Cardiac fibroblast (primary cell): ENCODE results near the gene STK32C.
"Not testable (repeated sequence)": the region's sequence is repeated elsewhere in the genome, so short reads cannot be mapped to it uniquely, and the experiment has no call there.

Experiments used
- DNase-seq, 2 donors: peaks; one replicate each; pipeline versions ENCODE4 v3.0.0 to v3.0.0-alpha.2; 2010; ENCODE audit warnings: low read depth in 2 of 2
- H3K4me3 ChIP-seq, 2 donors: replicated peaks in 1 of 2; 1 replicate in 1 of 2; 2 replicates in 1 of 2; pipeline ENCODE4 v1.5.1; 2011; ENCODE audit warnings: low read depth in 2 of 2, low read length in 2 of 2, mild to moderate bottlenecking in 2 of 2, moderate library complexity in 1 of 2
- TF ChIP-seq, protein P1 (sequence below): IDR thresholded peaks from one replicate; pipeline ENCODE4 v1.5.1; 2011; ENCODE audit warnings: low read depth, mild to moderate bottlenecking, low read length, inconsistent platforms

The STK32C gene

DNA sequence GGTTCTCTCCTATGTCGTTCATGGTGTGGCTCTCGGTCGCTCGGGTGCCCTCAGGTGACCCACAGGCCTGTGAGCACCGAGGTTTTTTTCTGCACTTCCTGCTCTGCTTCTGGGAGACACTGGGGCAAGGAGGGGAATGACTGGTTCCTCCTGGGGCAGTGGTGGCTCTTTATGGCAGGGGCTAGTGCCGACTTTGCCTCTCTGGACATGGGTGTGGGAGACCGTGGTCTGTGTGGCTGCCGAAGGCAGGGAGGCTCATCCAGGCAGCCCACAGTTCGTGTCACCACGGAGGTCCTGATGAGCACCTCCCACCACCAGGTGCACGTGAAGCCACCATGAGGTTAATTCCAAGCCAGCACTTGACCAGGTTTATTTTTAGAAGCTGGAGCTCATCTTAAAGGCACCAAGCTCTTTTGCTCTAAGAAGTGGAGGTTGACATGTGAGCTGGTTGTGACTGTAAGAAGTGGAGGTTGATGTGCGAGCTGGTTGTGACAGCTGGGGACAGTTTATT lies 145.7 kb downstream of the STK32C start:
- DNase-seq: no peak
- TF ChIP-seq, protein P1, sequence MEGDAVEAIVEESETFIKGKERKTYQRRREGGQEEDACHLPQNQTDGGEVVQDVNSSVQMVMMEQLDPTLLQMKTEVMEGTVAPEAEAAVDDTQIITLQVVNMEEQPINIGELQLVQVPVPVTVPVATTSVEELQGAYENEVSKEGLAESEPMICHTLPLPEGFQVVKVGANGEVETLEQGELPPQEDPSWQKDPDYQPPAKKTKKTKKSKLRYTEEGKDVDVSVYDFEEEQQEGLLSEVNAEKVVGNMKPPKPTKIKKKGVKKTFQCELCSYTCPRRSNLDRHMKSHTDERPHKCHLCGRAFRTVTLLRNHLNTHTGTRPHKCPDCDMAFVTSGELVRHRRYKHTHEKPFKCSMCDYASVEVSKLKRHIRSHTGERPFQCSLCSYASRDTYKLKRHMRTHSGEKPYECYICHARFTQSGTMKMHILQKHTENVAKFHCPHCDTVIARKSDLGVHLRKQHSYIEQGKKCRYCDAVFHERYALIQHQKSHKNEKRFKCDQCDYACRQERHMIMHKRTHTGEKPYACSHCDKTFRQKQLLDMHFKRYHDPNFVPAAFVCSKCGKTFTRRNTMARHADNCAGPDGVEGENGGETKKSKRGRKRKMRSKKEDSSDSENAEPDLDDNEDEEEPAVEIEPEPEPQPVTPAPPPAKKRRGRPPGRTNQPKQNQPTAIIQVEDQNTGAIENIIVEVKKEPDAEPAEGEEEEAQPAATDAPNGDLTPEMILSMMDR: no peak
- H3K4me3 ChIP-seq: no peak overlapping the region

DNA sequence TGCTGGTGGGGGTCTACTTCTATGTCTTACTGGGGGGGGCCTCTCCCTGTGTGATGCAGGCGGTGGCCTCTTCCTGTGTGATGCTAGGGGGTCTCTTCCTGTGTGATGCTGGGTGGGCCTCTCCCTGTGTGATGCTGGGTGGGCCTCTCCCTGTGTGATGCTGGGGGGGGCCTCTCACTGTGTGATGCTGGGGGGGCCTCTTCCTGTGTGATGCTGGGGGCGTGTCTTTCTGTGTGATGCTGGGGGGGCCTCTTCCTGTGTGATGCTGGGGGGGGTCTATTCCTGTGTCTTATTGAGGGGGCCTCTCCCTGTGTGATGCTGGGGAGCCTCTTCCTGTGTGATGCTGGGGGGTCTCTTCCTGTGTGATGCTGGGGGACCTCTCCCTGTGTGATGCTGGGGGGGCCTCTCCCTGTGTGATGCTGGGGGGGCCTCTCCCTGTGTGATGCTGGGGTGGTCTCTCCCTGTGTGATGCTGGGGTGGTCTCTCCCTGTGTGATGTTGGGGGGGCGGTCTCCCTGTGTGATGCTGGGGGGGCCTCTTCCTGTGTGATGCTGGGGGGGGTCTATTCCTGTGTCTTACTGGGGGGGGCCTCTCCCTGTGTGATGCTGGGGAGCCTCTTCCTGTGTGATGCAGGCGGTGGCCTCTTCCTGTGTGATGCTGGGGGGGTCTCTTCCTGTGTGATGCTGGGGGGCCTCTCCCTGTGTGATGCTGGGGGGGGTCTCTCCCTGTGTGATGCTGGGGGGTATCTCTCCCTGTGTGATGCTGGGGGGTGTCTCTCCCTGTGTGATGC lies 146.7 kb downstream of the STK32C start:
- not testable (repeated sequence) for H3K4me3 ChIP-seq, DNase-seq

- not testable (repeated sequence) for DNase-seq, H3K4me3 ChIP-seq
These were observed 147.5 kb downstream of the STK32C start for GRCh38 chr10:132160231-132160630.

- not testable (repeated sequence) for DNase-seq, H3K4me3 ChIP-seq
These were observed 148.2 kb downstream of the STK32C start for GRCh38 chr10:132159302-132160230.

GRCh38 chr10:132158823-132159222 lies 148.9 kb downstream of the STK32C start:
- no peak overlapping the region for H3K4me3 ChIP-seq
- TF ChIP-seq, protein P1: no peak
- no peak for DNase-seq

DNA sequence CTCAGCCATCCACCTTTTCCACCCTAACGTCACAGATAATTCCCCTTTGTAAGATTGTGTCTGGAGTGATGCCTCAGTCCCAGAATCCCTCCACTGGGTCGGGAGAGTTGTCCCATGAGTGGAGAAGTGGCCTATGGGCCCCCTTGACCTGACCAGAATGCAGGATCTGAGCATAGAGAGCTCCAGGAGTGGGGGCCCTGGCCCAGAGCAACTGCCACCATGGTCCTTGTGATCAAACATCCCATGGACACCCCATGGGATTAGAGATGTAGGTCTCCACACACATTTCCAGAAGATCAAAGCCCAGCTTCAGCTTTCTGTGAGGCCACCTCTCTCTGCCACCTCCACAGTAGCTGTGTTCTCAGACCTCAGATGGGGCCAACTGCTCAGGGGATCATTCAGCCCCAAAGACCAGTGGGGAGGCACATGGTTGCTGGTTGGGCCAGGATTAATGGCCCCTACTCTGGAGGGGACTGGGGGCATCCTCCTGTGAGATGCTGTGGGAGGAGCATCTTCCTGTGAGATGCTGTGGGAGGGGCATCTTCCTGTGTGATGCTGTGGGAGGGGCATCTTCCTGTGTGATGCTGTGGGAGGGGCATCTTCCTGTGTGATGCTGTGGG lies 149.5 kb downstream of the STK32C start:
- no peak overlapping the region for H3K4me3 ChIP-seq
- DNase-seq: no peak
- TF ChIP-seq, protein P1: no peak
